Suprapubic skin (tissue), 4 donors: ENCODE measurements around the gene HIRIP3.

ENCODE experiments used
- EP300 ChIP-seq: sonication (generic); formaldehyde crosslinking; IDR thresholded peaks from one replicate; pipeline ENCODE4 v1.6.1; 2017; ENCODE audit warnings: antibody characterized with exemption
- POLR2A ChIP-seq, 2 donors: fragments of 450-650 bp; IDR thresholded peaks; one replicate each; pipeline ENCODE4 v1.6.1; 2017; ENCODE audit warnings: antibody characterized with exemption in 2 of 2, mild to moderate bottlenecking in 2 of 2, moderate library complexity in 2 of 2
- POLR2AphosphoS5 ChIP-seq, 3 donors: sonication (generic); formaldehyde crosslinking; IDR thresholded peaks; one replicate each; pipeline ENCODE4 v1.6.1; 2017; ENCODE audit warnings: antibody characterized with exemption in 3 of 3
- TF ChIP-seq, protein P1 (sequence below), 2 donors: fragments of 200-600 bp in 1 of 2; fragments of 450-650 bp in 1 of 2; sonication (generic) in 1 of 2; IDR thresholded peaks; one replicate each; pipeline ENCODE4 v1.5.1; 2016 to 2019; ENCODE audit warnings: antibody characterized with exemption in 2 of 2, mild to moderate bottlenecking in 1 of 2, moderate library complexity in 1 of 2

DNA sequence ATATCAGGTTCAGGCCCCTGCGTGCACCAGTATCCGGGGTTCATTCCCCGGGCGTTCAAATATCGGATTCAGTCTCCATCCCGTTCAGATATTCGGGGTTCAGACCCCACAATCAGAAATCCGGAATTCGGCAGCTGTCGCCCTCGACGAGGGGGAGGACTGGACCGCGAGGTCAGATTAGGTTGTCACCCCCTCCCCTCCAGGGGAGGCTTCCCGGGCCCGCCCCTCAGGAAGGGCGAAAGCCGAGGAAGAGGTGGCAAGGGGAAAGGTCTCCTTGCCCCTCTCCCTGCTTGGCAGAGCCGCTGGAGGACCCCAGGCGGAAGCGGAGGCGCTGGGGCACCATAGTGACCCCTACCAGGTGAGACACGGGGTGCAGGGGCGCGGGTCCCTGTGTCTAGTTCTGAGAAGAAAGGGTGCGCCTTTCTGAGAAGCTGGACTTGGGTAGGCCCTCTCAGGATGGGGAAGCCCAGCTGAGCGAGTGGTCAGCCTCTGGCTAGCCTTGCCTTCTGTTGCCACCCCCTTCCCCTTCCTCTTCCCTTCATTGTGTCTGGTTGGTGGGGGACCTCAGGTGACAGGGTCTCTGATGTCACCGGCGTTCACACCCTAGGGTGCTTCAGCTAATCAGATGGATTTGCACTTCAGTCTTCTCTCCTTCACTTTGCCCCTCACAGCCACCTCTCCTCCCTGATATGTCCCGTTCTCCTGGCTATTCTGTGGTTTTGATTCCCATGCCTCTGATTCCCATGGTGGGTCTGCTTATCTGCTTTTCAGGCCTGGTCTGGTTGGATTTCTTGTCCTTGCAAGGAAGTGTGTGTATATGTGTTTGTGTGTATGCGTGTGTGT, 20.9 kb downstream of the HIRIP3 start:
- no peak for TF ChIP-seq EP300
- TF ChIP-seq, protein P1, sequence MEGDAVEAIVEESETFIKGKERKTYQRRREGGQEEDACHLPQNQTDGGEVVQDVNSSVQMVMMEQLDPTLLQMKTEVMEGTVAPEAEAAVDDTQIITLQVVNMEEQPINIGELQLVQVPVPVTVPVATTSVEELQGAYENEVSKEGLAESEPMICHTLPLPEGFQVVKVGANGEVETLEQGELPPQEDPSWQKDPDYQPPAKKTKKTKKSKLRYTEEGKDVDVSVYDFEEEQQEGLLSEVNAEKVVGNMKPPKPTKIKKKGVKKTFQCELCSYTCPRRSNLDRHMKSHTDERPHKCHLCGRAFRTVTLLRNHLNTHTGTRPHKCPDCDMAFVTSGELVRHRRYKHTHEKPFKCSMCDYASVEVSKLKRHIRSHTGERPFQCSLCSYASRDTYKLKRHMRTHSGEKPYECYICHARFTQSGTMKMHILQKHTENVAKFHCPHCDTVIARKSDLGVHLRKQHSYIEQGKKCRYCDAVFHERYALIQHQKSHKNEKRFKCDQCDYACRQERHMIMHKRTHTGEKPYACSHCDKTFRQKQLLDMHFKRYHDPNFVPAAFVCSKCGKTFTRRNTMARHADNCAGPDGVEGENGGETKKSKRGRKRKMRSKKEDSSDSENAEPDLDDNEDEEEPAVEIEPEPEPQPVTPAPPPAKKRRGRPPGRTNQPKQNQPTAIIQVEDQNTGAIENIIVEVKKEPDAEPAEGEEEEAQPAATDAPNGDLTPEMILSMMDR (IDR thresholded peaks at IDR 0.05), result no peak
- no peak for TF ChIP-seq POLR2A (IDR thresholded peaks at IDR 0.05)
- TF ChIP-seq POLR2AphosphoS5 (IDR thresholded peaks at IDR 0.05), result no peak
